Prostate gland (tissue), 2 donors: Measurements from ENCODE around the gene ATXN1. TPM values are rescaled to one million over a fixed set of nuclear protein-coding genes. Genes with fewer than 3 reads are reported as not detected.

Source experiments
- DNase-seq: peaks from one replicate; pipeline ENCODE4 v3.0.0-alpha.2; 2019; ENCODE audit warnings: low spot score
- H3K27ac ChIP-seq, 2 donors: fragments of 200-600 bp; sonication (generic); 2 replicates each; pipeline ENCODE4 v1.5.1; 2017 to 2019
- H3K27me3 ChIP-seq: fragments of 200-600 bp; sonication (generic); replicated peaks from 2 replicates; pipeline ENCODE4 v1.5.1; 2019; ENCODE audit not compliant: insufficient read depth
- H3K36me3 ChIP-seq, 2 donors: fragments of 200-600 bp; sonication (generic); 1 replicate in 1 of 2; 2 replicates in 1 of 2; pipeline versions ENCODE4 v1.5.1 to v1.8.1; 2017 to 2019
- H3K4me1 ChIP-seq: fragments of 200-600 bp; sonication (generic); replicated peaks from 2 replicates; pipeline ENCODE4 v1.5.1; 2019
- H3K4me3 ChIP-seq, 2 donors: fragments of 200-600 bp; sonication (generic); 2 replicates each; pipeline ENCODE4 v1.5.1; 2017 to 2019
- H3K9me3 ChIP-seq: fragments of 200-600 bp; sonication (generic); 2 replicates; pipeline ENCODE4 v1.5.1; 2017
- CTCF ChIP-seq, 4 experiments: fragments of 200-600 bp in 2 of 4; fragments of 450-650 bp in 2 of 4; sonication (generic) in 2 of 4; IDR thresholded peaks; 1 replicate in 3 of 4; 2 replicates in 1 of 4; pipeline ENCODE4 v1.5.1; 2016 to 2019; ENCODE audit warnings: antibody characterized with exemption in 4 of 4, mild to moderate bottlenecking in 2 of 4, moderate library complexity in 2 of 4
- POLR2A ChIP-seq: fragments of 450-650 bp; IDR thresholded peaks from one replicate; pipeline ENCODE4 v1.6.1; 2016; ENCODE audit warnings: antibody characterized with exemption, mild to moderate bottlenecking
- POLR2AphosphoS5 ChIP-seq: sonication (generic); formaldehyde crosslinking; IDR thresholded peaks from one replicate; pipeline ENCODE4 v1.6.1; 2017; ENCODE audit warnings: antibody characterized with exemption
- WGBS: methylation state at CpG from one replicate; pipeline ENCODE4 v1.1.5; 2018; 5-methylcytosine and 5-hydroxymethylcytosine counted together
- intact Hi-C: fragments of 100-400 bp; cut with DNase I; formaldehyde crosslinking; loops from one replicate; pipeline ENCODE4 v1.14.2; 2022
- total RNA-seq, 2 donors: library from RNA; depleted of rRNA; stranded (reverse); fragments of >200 nt; gene quantifications; one replicate each; pipeline ENCODE4 v1.1.0, GENCODE V29; 2016

The ATXN1 gene
- total RNA-seq, 2 donors from 2014 or later: 28.5 to 89.0 TPM

GRCh38 chr6:16600701-16601100 is 160.6 kb downstream of the ATXN1 start:
- Histone ChIP-seq H3K27me3 (no peaks in the 10 kb centered on the region), H3K36me3 (no peaks in the 10 kb centered on the region), H3K27ac (no peak overlapping the region), H3K4me3 (no peak overlapping the region), H3K9me3 (no peaks in the 10 kb centered on the region), H3K4me1 (no peaks in the 10 kb centered on the region)
- TF ChIP-seq CTCF (IDR thresholded peaks at IDR 0.05) (no peak), POLR2AphosphoS5 (no peak), POLR2A (no peak)
- no peak for DNase-seq
- WGBS: 89% methylated on average over 4 of the region's 4 CpGs
- intact Hi-C loops: no loop called here

- DNase-seq: no peak
- H3K36me3 ChIP-seq: no peaks in the 10 kb centered on the region
- TF ChIP-seq POLR2A (no peak), POLR2AphosphoS5 (no peak), CTCF (IDR thresholded peaks at IDR 0.05) (no peak)
- WGBS: 94% methylated on average over 3 of the region's 3 CpGs
- no peaks in the 10 kb centered on the region for H3K9me3 ChIP-seq
- H3K4me1 ChIP-seq: no peaks in the 10 kb centered on the region
- intact Hi-C loops: no loop called here
- H3K4me3 ChIP-seq: no peak overlapping the region
- H3K27ac ChIP-seq: no peak overlapping the region
- H3K27me3 ChIP-seq: no peaks in the 10 kb centered on the region
Measured at GRCh38 chr6:16600026-16600425, 161.2 kb downstream of the ATXN1 start.

GRCh38 chr6:16596616-16597331 is 164.5 kb downstream of the ATXN1 start:
- intact Hi-C loops: no loop called here
- 61% methylated on average over 9 of the region's 10 CpGs for WGBS

GRCh38 chr6:16595514-16596120 is 165.6 kb downstream of the ATXN1 start:
- 66% methylated on average over 8 of the region's 8 CpGs for WGBS
- intact Hi-C loops: no loop called here
- no peaks in the 10 kb centered on the region for H3K36me3 ChIP-seq
- H3K4me1 ChIP-seq: no peaks in the 10 kb centered on the region
- DNase-seq: no peak
- TF ChIP-seq POLR2AphosphoS5 (no peak), POLR2A (no peak), CTCF (IDR thresholded peaks at IDR 0.05) (no peak)
- no peak overlapping the region for H3K27ac ChIP-seq
- no peak overlapping the region for H3K4me3 ChIP-seq
- H3K27me3 ChIP-seq: no peaks in the 10 kb centered on the region
- no peaks in the 10 kb centered on the region for H3K9me3 ChIP-seq

More at GRCh38 chr6:16596616-16597331, 164.5 kb downstream of the ATXN1 start:
- no peak for DNase-seq
- Histone ChIP-seq H3K36me3 (no peaks in the 10 kb centered on the region), H3K27ac (no peak overlapping the region), H3K9me3 (no peaks in the 10 kb centered on the region), H3K4me3 (no peak overlapping the region), H3K4me1 (no peaks in the 10 kb centered on the region), H3K27me3 (no peaks in the 10 kb centered on the region)
- TF ChIP-seq CTCF (IDR thresholded peaks at IDR 0.05): no peak

GRCh38 chr6:16594849-16595248 is 166.4 kb downstream of the ATXN1 start:
- H3K27ac ChIP-seq: no peak overlapping the region
- H3K27me3 ChIP-seq: no peaks in the 10 kb centered on the region
- no peak overlapping the region for H3K4me3 ChIP-seq
- TF ChIP-seq POLR2AphosphoS5: no peak
- no peak for TF ChIP-seq CTCF (IDR thresholded peaks at IDR 0.05)
- TF ChIP-seq POLR2A: no peak
- DNase-seq: no peak
- 88% methylated on average over 5 of the region's 5 CpGs for WGBS
- intact Hi-C loops: no loop called here
- no peaks in the 10 kb centered on the region for H3K36me3 ChIP-seq
- no peaks in the 10 kb centered on the region for H3K4me1 ChIP-seq
- no peaks in the 10 kb centered on the region for H3K9me3 ChIP-seq
